DOHH2 (cell line): ENCODE results near the gene FBXL17.

Source experiments
- H3F3A ChIP-seq: fragments of 200-600 bp; sonication (generic), shearing (Covaris generic); 2 replicates; pipeline ENCODE4 v1.6.0; 2016; ENCODE audit warnings: antibody characterized with exemption, mild to moderate bottlenecking; ENCODE audit not compliant: control insufficient read depth, insufficient read depth
- H3K27ac ChIP-seq: fragments of 200-600 bp; sonication (generic); 2 replicates; pipeline ENCODE4 v1.5.1; 2014; ENCODE audit warnings: low read depth, mild to moderate bottlenecking, low read length, moderate library complexity
- H3K27me3 ChIP-seq: fragments of 200-600 bp; sonication (generic); 2 replicates; pipeline ENCODE4 v1.6.1; 2014; ENCODE audit warnings: mild to moderate bottlenecking, low read length, mixed read lengths; ENCODE audit not compliant: control insufficient read depth
- H3K36me3 ChIP-seq: fragments of 200-600 bp; sonication (generic); 2 replicates; pipeline ENCODE4 v1.6.1; 2014; ENCODE audit warnings: mild to moderate bottlenecking, low read length, moderate library complexity, mixed read lengths; ENCODE audit not compliant: control insufficient read depth
- H3K4me1 ChIP-seq: fragments of 200-600 bp; sonication (generic); 2 replicates; pipeline ENCODE4 v1.6.1; 2014; ENCODE audit warnings: mild to moderate bottlenecking, low read length, mixed read lengths; ENCODE audit not compliant: control insufficient read depth
- H3K4me2 ChIP-seq: fragments of 200-600 bp; sonication (generic); 2 replicates; pipeline ENCODE4 v1.6.0; 2014; ENCODE audit warnings: mild to moderate bottlenecking, low read length, moderate library complexity
- H3K4me3 ChIP-seq: fragments of 200-600 bp; sonication (generic); 2 replicates; pipeline ENCODE4 v1.5.1; 2014; ENCODE audit warnings: mild to moderate bottlenecking, low read length, mixed read lengths
- H3K79me2 ChIP-seq: fragments of 200-600 bp; sonication (generic); 2 replicates; pipeline ENCODE4 v1.6.1; 2014; ENCODE audit warnings: mild to moderate bottlenecking, low read length, mixed read lengths; ENCODE audit not compliant: control insufficient read depth
- H3K9me2 ChIP-seq: fragments of 200-600 bp; sonication (generic); replicated peaks from 2 replicates; pipeline ENCODE4 v1.6.1; 2014; ENCODE audit warnings: mild to moderate bottlenecking, low read length, mixed read lengths; ENCODE audit not compliant: control insufficient read depth
- H3K9me3 ChIP-seq: fragments of 200-600 bp; sonication (generic); 2 replicates; pipeline ENCODE4 v1.6.1; 2014; ENCODE audit warnings: antibody characterized with exemption, low read length, mixed read lengths; ENCODE audit not compliant: control insufficient read depth, insufficient read depth
- H4K20me1 ChIP-seq: fragments of 200-600 bp; sonication (generic); 2 replicates; pipeline ENCODE4 v1.6.0; 2014; ENCODE audit warnings: low read depth, mild to moderate bottlenecking, antibody characterized with exemption, low read length, moderate library complexity; ENCODE audit not compliant: control insufficient read depth, insufficient read depth
- EZH2phosphoT487 ChIP-seq: fragments of 200-600 bp; sonication (generic); IDR thresholded peaks from 2 replicates; pipeline ENCODE4 v1.6.1; 2017; ENCODE audit warnings: borderline replicate concordance, mild to moderate bottlenecking, antibody characterized with exemption, low read length, moderate library complexity, mixed read lengths
- TF ChIP-seq, protein P1 (sequence below): fragments of 200-600 bp; sonication (generic); IDR thresholded peaks from one replicate; pipeline ENCODE4 v1.5.1; 2014; ENCODE audit warnings: antibody characterized with exemption, mild to moderate bottlenecking, low read depth, low read length; ENCODE audit not compliant: poor library complexity, severe bottlenecking

FBXL17 gene

DNA sequence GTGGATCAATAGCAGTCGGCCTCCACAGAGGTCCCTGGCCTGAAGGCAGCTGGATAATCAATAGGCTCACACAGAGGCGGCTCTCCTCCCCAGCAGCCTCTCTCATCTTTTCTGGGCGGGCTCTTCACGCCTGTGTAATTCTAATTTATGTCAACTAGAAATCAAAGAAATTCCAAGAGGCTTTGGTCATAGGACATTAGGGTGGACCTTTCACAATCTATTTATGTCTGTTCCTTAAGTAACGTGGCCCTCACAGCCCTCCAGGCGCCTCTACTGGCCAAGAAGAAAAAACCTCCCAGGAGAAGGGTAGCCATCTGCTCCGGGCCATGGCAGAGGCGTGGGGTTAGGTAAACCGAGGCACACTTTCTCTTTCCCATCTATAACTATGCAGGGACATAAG is 506.1 kb downstream of the FBXL17 start:
- no peaks in the 10 kb centered on the region for H3K79me2 ChIP-seq
- no peaks in the 10 kb centered on the region for H4K20me1 ChIP-seq
- TF ChIP-seq, protein P1, sequence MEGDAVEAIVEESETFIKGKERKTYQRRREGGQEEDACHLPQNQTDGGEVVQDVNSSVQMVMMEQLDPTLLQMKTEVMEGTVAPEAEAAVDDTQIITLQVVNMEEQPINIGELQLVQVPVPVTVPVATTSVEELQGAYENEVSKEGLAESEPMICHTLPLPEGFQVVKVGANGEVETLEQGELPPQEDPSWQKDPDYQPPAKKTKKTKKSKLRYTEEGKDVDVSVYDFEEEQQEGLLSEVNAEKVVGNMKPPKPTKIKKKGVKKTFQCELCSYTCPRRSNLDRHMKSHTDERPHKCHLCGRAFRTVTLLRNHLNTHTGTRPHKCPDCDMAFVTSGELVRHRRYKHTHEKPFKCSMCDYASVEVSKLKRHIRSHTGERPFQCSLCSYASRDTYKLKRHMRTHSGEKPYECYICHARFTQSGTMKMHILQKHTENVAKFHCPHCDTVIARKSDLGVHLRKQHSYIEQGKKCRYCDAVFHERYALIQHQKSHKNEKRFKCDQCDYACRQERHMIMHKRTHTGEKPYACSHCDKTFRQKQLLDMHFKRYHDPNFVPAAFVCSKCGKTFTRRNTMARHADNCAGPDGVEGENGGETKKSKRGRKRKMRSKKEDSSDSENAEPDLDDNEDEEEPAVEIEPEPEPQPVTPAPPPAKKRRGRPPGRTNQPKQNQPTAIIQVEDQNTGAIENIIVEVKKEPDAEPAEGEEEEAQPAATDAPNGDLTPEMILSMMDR = no peak
- TF ChIP-seq EZH2phosphoT487 = no peak
- no peaks in the 10 kb centered on the region for H3K9me3 ChIP-seq
- H3F3A ChIP-seq = no peaks in the 10 kb centered on the region
- H3K4me1 ChIP-seq = no peaks in the 10 kb centered on the region
- no peaks in the 10 kb centered on the region for H3K27me3 ChIP-seq
- no peak overlapping the region for H3K4me3 ChIP-seq
- H3K27ac ChIP-seq = no peak overlapping the region
- no peaks in the 10 kb centered on the region for H3K36me3 ChIP-seq
- H3K4me2 ChIP-seq = no peak overlapping the region
- H3K9me2 ChIP-seq = no peaks in the 10 kb centered on the region

DNA sequence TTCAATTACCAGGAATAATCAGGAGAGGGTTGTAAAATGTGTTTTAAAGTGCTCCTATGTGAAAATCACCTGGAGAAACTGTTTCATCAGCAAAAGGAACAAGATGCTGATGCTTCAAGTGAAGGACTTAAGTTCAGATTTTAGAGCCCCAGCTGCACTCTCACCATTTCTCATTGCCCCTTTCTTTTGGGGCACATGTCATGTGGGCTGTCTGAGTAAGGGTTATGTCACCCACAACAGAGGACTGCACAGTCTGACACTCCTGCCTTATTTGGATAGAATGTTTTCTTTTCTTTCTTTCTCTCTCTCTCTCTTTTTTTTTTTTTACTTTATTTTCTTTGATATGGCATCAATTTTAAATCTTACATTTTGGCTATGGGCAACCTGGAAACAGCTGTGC is 507.1 kb downstream of the FBXL17 start:
- Histone ChIP-seq H3K79me2 (no peaks in the 10 kb centered on the region), H3K9me2 (no peaks in the 10 kb centered on the region), H3K36me3 (no peaks in the 10 kb centered on the region), H3F3A (no peaks in the 10 kb centered on the region), H4K20me1 (no peaks in the 10 kb centered on the region), H3K9me3 (no peaks in the 10 kb centered on the region), H3K4me3 (no peak overlapping the region), H3K4me2 (no peak overlapping the region), H3K4me1 (no peaks in the 10 kb centered on the region), H3K27ac (no peak overlapping the region), H3K27me3 (no peaks in the 10 kb centered on the region)
- TF ChIP-seq, protein P1 = no peak
- TF ChIP-seq EZH2phosphoT487 = no peak

DNA sequence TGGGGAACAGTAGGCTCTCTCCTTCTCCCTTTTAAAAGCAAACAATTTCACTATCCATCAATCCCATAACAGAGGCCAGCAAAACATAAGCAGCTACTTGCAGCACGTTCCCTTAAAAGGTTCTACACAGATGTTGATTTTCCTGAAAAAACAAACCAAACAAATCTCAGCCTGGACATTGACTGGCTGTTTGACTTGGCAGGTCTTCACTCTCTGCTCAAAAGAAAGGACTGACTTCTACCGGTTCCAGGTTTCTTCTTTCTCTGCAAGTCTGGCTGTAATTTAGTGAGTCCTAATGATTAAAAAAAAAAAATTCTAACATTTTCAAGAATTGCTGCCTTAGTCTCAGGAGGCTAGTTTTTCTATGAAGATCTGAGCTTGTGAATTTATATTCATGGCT is 508.0 kb downstream of the FBXL17 start:
- no peak overlapping the region for H3K4me2 ChIP-seq
- no peaks in the 10 kb centered on the region for H3K4me1 ChIP-seq
- no peak overlapping the region for H3K27ac ChIP-seq
- H3K9me2 ChIP-seq = no peaks in the 10 kb centered on the region
- no peak overlapping the region for H3K4me3 ChIP-seq
- no peaks in the 10 kb centered on the region for H3K27me3 ChIP-seq
- no peaks in the 10 kb centered on the region for H3K36me3 ChIP-seq
- H3K9me3 ChIP-seq = no peaks in the 10 kb centered on the region
- TF ChIP-seq, protein P1 = no peak
- no peak for TF ChIP-seq EZH2phosphoT487
- H3K79me2 ChIP-seq = no peaks in the 10 kb centered on the region
- no peaks in the 10 kb centered on the region for H4K20me1 ChIP-seq
- H3F3A ChIP-seq = no peaks in the 10 kb centered on the region

DNA sequence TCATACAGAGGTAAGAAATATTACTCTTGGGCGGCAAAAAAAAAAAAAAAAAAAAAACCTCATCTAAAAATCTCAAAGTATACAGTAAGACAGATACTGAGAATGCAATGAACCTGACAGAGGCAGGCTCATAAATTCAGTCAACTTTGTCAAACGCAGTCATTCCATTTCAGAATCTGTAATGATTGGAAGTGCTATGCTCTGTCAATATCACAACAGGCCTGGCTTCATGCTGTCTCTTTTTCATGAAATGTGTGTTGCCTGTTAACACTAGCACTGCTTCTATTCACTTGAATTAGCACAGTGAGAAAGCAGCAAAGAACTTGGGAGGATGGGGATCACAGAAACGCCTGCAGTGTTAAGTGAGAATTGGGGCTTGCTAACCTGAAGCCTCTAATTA is 510.9 kb downstream of the FBXL17 start:
- no peak overlapping the region for H3K4me3 ChIP-seq
- H3K27ac ChIP-seq = no peak overlapping the region
- no peak overlapping the region for H3K4me2 ChIP-seq
- no peaks in the 10 kb centered on the region for H3K9me2 ChIP-seq
- no peaks in the 10 kb centered on the region for H3K27me3 ChIP-seq
- H3K79me2 ChIP-seq = no peaks in the 10 kb centered on the region
- H3F3A ChIP-seq = no peaks in the 10 kb centered on the region
- no peak for TF ChIP-seq EZH2phosphoT487
- TF ChIP-seq, protein P1 = no peak
- no peaks in the 10 kb centered on the region for H3K4me1 ChIP-seq
- H4K20me1 ChIP-seq = no peaks in the 10 kb centered on the region
- no peaks in the 10 kb centered on the region for H3K9me3 ChIP-seq
- H3K36me3 ChIP-seq = no peaks in the 10 kb centered on the region
